ENCODE measurements around the gene HAUS7. TPM values are rescaled to one million over a fixed set of nuclear protein-coding genes. Genes with fewer than 3 reads are reported as not detected.

Gene HAUS7
- total RNA-seq, 4 donors from 2014 or later, result 5.1 to 34.4 (median 27.1) TPM

DNA sequence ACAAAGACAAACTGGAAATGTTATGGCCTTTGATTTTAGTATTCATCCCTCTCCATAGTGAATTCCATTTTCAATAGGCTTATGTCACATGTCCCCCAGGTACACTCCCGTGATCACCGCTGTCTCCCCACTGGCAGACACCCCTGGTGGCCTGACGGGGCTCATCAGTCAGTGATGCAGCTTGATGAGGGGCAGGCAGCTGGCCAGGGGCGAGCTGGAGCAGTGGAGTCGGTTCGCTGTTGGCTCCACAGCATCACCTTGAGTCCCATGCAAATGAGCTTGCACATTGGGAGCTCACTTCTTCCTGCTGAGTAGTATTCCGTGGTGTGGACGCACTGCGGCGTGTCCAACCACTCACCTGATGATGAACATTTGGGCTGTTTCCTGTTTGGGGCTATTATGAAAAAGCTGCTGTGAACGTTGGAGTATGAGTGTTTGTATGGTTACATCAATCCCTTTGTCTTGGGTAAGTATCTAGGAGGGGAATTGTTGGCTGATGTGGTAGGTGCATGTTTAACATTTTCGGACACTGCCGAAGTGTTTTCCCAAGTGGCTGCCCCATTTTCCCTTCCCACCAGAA, 29.7 kb downstream of the HAUS7 start:
- no peak overlapping the region for H3K27ac ChIP-seq
- no peak for TF ChIP-seq POLR2A (IDR thresholded peaks at IDR 0.05)
- TF ChIP-seq CTCF (IDR thresholded peaks at IDR 0.05), result no peak
- H3K27me3 ChIP-seq, result peaks cover 0 to 3% of the 10 kb centered on the region in 2 donors
- H3K4me3 ChIP-seq, result no peak overlapping the region
- no peaks in the 10 kb centered on the region for H3K9me3 ChIP-seq
- DNase-seq, result no peak
- no peaks in the 10 kb centered on the region for H3K4me1 ChIP-seq
- H3K36me3 ChIP-seq, result no peaks in the 10 kb centered on the region
- intact Hi-C loops (cut with DNase I; ENCODE audit: low total_unique reads), result no loop called here

- TF ChIP-seq POLR2A (IDR thresholded peaks at IDR 0.05), result no peak
- no peak for TF ChIP-seq CTCF (IDR thresholded peaks at IDR 0.05)
- Histone ChIP-seq H3K27ac (no peak overlapping the region), H3K4me1 (no peaks in the 10 kb centered on the region), H3K9me3 (no peaks in the 10 kb centered on the region), H3K27me3 (peaks cover 0 to 3% of the 10 kb centered on the region in 2 donors), H3K36me3 (no peaks in the 10 kb centered on the region), H3K4me3 (no peak overlapping the region)
- DNase-seq, result no peak
- intact Hi-C loops (cut with DNase I; ENCODE audit: low total_unique reads), result no loop called here
These were observed 30.4 kb downstream of the HAUS7 start for GRCh38 chrX:153439977-153440376.

DNA sequence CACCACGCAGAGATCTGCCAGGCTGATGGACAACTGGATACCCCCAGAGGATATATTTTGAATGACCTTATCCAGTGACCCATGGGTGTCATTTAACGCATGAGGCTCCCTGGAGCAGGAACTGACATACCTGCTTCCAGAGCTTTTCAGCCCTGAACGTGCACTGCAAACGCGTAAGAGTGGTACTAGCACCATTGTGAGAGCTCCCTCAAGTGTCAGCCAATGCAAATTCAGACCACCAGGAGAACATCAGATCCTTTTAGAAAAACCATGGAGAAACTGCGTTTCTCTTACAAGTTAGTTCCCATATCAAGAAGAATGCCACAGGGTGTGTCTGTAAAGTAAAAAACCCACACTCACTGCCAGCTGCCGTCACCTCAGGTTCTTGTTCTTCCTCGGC, 31.8 kb downstream of the HAUS7 start:
- no peak overlapping the region for H3K27ac ChIP-seq
- intact Hi-C loops (cut with DNase I; ENCODE audit: low total_unique reads), result no loop called here
- DNase-seq, result no peak
- no peak overlapping the region for H3K4me3 ChIP-seq
- TF ChIP-seq CTCF (IDR thresholded peaks at IDR 0.05) (no peak), POLR2A (IDR thresholded peaks at IDR 0.05) (no peak)
- H3K4me1 ChIP-seq, result no peaks in the 10 kb centered on the region
- no peaks in the 10 kb centered on the region for H3K9me3 ChIP-seq
- H3K27me3 ChIP-seq, result peaks cover 0 to 3% of the 10 kb centered on the region in 2 donors
- no peaks in the 10 kb centered on the region for H3K36me3 ChIP-seq

DNA sequence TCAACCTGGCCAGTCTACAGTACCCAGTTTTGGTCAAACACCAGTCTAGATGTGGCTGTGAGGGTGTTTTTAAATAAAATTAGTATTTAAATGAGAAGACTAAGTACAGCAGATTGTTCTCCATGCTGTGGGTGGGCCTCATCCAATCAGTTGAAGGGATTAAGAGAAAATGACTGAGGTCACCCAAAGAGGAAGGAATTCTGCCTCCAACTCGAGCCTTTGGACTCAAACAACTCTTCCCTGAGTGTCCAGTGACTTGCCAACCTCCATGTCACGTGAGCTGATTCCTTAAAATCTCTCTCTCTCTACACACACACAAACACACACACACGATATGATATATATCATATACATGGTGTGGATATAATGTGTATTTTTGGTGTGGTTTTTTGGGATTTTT, 34.5 kb downstream of the HAUS7 start:
- DNase-seq, result no peak
- Histone ChIP-seq H3K27ac (no peak overlapping the region), H3K36me3 (no peaks in the 10 kb centered on the region), H3K4me1 (no peaks in the 10 kb centered on the region), H3K9me3 (no peaks in the 10 kb centered on the region), H3K27me3 (peaks cover 0 to 3% of the 10 kb centered on the region in 2 donors), H3K4me3 (no peak overlapping the region)
- intact Hi-C loops (cut with DNase I; ENCODE audit: low total_unique reads), result no loop called here
- no peak for TF ChIP-seq POLR2A (IDR thresholded peaks at IDR 0.05)
- no peak for TF ChIP-seq CTCF (IDR thresholded peaks at IDR 0.05)

DNA sequence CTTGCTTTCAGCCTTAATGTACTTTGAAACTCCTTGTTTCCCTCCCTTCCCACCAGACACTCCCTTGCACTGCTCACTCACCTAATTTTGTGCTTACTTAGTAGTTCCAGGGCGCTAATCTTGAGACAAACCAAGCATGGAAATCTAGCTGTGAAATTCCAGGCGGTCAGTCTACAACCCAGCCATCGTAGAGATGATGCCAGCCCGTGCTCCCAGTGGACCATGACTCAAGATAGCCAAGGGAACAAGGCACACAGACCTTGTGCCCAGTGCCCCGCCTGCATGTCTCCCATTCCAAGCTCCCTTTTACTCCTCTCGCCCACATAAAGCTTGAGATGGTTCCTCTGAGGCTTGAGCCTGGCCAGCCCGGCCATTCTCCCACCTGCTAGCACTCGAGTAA, 35.6 kb downstream of the HAUS7 start:
- Histone ChIP-seq H3K9me3 (no peaks in the 10 kb centered on the region), H3K27ac (no peak overlapping the region), H3K36me3 (no peaks in the 10 kb centered on the region), H3K4me3 (no peak overlapping the region), H3K4me1 (no peaks in the 10 kb centered on the region), H3K27me3 (no peaks in the 10 kb centered on the region)
- intact Hi-C loops (cut with DNase I; ENCODE audit: low total_unique reads), result no loop called here
- TF ChIP-seq CTCF (IDR thresholded peaks at IDR 0.05), result no peak
- no peak for TF ChIP-seq POLR2A (IDR thresholded peaks at IDR 0.05)
- no peak for DNase-seq

Data from uterus (tissue), 4 donors.